ENCODE measurements around the gene ANKRD1. TPM values are rescaled to one million over a fixed set of nuclear protein-coding genes. Genes with fewer than 3 reads are reported as not detected.

Gene ANKRD1
- total RNA-seq, 1 donor, result 52.1 TPM

DNA sequence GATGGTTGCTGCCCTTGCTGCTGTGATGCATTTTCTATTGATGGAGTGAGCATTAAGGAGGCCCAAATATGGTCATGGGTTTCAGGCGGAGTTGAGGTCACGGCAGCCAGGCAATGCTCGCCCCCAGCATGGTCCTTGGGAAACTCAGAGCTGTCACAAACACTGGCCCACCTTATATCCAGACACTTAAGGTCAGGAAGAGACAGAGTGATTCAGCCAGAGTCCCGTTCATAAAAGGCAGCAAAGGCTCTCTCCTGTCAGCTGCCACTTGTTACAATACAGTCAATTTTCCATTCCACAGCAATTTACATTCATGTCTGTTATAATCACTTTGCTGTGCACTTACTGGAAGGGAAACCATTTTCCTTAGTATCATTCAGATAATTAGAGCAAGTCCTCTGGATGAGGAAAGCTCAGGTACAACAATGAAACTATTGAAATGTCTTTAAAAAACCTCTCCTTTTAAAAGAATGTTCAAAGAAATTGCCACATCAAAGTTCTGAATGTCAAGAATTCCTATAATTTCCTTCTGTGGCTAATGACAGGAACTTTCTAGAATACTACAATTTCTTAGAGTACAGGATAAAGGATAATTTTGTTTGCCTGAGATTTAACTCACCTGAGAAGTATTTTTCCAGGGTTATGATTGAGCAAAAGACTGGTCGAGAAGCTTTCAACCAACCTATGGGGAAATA, 14.8 kb upstream of the ANKRD1 start:
- no peak overlapping the region for H3K4me3 ChIP-seq (ENCODE audit: insufficient read depth, low read length)
- H3K79me2 ChIP-seq (ENCODE audit: insufficient read depth, low read length), result no peaks in the 10 kb centered on the region
- DNase-seq (ENCODE audit: insufficient read length, low spot score, missing footprints), result no peak
- H4K20me1 ChIP-seq (ENCODE audit: insufficient read depth, low read length), result no peaks in the 10 kb centered on the region
- no peak overlapping the region for H3K4me2 ChIP-seq (ENCODE audit: insufficient read depth, low read length)
- no peak overlapping the region for H3K27ac ChIP-seq (ENCODE audit: low read depth, low read length)
- no peaks in the 10 kb centered on the region for H3K36me3 ChIP-seq (ENCODE audit: insufficient read depth, low read length)
- no peaks in the 10 kb centered on the region for H3K9me3 ChIP-seq (ENCODE audit: low read depth, low read length)
- H3K4me1 ChIP-seq (ENCODE audit: insufficient read depth, low read length), result peaks cover 27% of the 10 kb centered on the region
- TF ChIP-seq, protein P1, sequence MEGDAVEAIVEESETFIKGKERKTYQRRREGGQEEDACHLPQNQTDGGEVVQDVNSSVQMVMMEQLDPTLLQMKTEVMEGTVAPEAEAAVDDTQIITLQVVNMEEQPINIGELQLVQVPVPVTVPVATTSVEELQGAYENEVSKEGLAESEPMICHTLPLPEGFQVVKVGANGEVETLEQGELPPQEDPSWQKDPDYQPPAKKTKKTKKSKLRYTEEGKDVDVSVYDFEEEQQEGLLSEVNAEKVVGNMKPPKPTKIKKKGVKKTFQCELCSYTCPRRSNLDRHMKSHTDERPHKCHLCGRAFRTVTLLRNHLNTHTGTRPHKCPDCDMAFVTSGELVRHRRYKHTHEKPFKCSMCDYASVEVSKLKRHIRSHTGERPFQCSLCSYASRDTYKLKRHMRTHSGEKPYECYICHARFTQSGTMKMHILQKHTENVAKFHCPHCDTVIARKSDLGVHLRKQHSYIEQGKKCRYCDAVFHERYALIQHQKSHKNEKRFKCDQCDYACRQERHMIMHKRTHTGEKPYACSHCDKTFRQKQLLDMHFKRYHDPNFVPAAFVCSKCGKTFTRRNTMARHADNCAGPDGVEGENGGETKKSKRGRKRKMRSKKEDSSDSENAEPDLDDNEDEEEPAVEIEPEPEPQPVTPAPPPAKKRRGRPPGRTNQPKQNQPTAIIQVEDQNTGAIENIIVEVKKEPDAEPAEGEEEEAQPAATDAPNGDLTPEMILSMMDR (IDR thresholded peaks at IDR 0.05; ENCODE audit: extremely low read depth, low read depth, low read length), result no peak
- peak overlapping the region; percentile 62 for H2AFZ ChIP-seq (ENCODE audit: low read length)
- H3K27me3 ChIP-seq (ENCODE audit: insufficient read depth, low read length), result no peaks in the 10 kb centered on the region

DNA sequence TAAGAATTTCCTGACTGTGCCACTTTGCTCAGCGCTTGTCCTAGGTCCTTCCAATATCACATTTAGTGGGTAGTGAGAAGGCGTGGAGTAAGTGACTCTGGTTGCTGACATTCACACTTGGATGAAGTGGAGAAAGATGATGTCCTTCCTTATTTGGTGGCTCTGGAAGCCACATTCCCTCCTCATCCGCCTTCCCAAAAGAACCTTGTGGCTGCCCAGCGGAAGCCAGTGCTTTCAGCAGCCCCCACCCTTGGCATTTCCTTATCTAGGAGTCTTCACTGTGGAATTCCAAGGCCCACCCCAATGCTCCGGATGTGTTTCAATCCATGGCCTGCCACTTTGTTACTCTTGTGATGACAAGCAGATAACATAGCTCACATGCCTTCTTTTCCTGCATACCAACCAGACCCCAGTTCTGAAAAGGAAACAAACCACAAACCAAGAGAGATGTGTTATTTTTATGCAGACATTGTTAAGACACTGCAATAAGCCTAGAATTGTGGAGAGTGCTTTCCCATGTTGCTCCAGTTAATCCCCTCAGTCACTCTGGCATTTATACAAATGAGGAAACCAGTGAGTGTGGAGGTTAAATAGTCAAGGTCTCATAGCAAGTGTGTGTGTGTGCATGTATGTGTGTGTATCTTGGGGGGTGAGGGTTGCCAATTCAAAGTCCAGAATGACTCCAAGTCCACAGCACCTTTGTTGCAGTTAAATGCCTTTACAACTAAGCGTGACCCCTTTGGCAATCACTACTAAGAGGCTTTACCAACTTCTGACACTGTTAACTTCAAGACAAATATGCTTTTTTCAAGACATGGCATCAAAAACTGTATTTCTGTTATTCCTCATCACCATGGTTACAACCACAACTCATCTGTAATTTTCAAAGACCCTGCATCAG, 10.3 kb upstream of the ANKRD1 start:
- peak overlapping the region; percentile 32 for H3K4me3 ChIP-seq (ENCODE audit: insufficient read depth, low read length)
- H3K36me3 ChIP-seq (ENCODE audit: insufficient read depth, low read length), result no peaks in the 10 kb centered on the region
- TF ChIP-seq, protein P1 (IDR thresholded peaks at IDR 0.05; ENCODE audit: extremely low read depth, low read depth, low read length), result no peak

DNA sequence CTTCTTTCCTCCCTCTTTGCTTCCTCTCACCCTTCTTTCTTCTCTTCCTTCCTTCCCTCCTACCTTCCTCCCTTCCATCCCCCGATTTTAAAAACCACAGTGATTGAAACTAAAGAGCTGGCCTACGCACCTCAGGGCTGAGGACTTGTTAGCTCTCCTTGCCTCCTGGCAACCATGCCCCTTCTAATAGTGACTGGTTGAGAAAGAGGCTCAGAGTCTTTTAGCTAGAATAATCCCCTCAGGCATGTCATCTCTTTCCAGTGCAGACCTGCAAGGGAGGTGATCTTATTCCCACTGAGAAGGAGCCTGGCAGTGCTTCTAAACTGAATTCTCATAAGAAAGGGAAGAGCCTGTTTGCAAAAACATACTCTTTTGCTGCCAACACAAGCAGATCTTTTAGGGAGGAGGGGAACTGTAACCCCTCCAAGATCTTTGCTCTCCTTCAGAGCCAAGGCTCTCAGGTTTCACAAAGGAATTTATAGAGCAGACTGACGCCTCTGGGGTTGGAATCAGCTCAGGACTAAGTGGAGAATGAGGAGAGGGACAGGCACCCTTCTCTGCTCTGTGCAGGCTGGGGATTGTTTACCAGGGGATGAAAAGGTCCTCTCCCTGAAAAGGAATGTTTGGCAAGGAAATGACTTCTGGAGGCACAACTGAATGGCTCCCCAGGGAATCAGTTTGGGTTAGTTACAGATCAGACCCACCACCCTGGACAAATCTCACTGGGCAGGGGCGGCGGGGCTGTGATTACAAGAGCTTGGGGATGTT, 9.4 kb upstream of the ANKRD1 start:
- peak; percentile 50 for DNase-seq (ENCODE audit: insufficient read length, low spot score, missing footprints)
- Histone ChIP-seq H3K4me3 (ENCODE audit: insufficient read depth, low read length) (peak overlapping the region; percentile 32), H2AFZ (ENCODE audit: low read length) (no peak overlapping the region)

More for the DNA sequence above, 10.3 kb upstream of the ANKRD1 start:
- H4K20me1 ChIP-seq (ENCODE audit: insufficient read depth, low read length), result no peaks in the 10 kb centered on the region
- peaks cover 47% of the 10 kb centered on the region for H3K4me1 ChIP-seq (ENCODE audit: insufficient read depth, low read length)
- peak overlapping the region; percentile 95 for H3K27ac ChIP-seq (ENCODE audit: low read depth, low read length)
- no peaks in the 10 kb centered on the region for H3K27me3 ChIP-seq (ENCODE audit: insufficient read depth, low read length)
- no peaks in the 10 kb centered on the region for H3K9me3 ChIP-seq (ENCODE audit: low read depth, low read length)
- no peak overlapping the region for H2AFZ ChIP-seq (ENCODE audit: low read length)
- no peaks in the 10 kb centered on the region for H3K79me2 ChIP-seq (ENCODE audit: insufficient read depth, low read length)
- peak; percentile 84 for DNase-seq (ENCODE audit: insufficient read length, low spot score, missing footprints)
- peak overlapping the region; percentile 76 for H3K4me2 ChIP-seq (ENCODE audit: insufficient read depth, low read length)

More for the DNA sequence above, 9.4 kb upstream of the ANKRD1 start:
- Histone ChIP-seq H3K36me3 (ENCODE audit: insufficient read depth, low read length) (no peaks in the 10 kb centered on the region), H3K9me3 (ENCODE audit: low read depth, low read length) (no peaks in the 10 kb centered on the region), H3K27me3 (ENCODE audit: insufficient read depth, low read length) (no peaks in the 10 kb centered on the region), H3K27ac (ENCODE audit: low read depth, low read length) (peak overlapping the region; percentile 95), H4K20me1 (ENCODE audit: insufficient read depth, low read length) (no peaks in the 10 kb centered on the region), H3K4me1 (ENCODE audit: insufficient read depth, low read length) (peaks cover 38% of the 10 kb centered on the region), H3K79me2 (ENCODE audit: insufficient read depth, low read length) (no peaks in the 10 kb centered on the region), H3K4me2 (ENCODE audit: insufficient read depth, low read length) (peak overlapping the region; percentile 76)
- TF ChIP-seq, protein P1 (IDR thresholded peaks at IDR 0.05; ENCODE audit: extremely low read depth, low read depth, low read length), result no peak

Measured in osteoblast (primary cell).